DMS79 treated with DMSO at 0.1 percent for 48 hours (cell line): ENCODE data around the gene ABCC9.

Experiments used
- DNase-seq: peaks from one replicate; lab custom pipeline; 2025; lab: John Stamatoyannopoulos, UW

Gene ABCC9

GRCh38 chr12:21940549-21941505 is at the start of gene ABCC9:
ABCC9 (minus strand) TSS chr12:21941426; CDS start chr12:21936674, 4,752 bp downstream.
- no peak for DNase-seq

GRCh38 chr12:21989819-21990412 is 48.7 kb upstream of the ABCC9 start:
- no peak for DNase-seq

GRCh38 chr12:21988619-21989018 is 47.4 kb upstream of the ABCC9 start:
- no peak for DNase-seq

- no peak for DNase-seq
Observed at GRCh38 chr12:21987755-21988154, 46.5 kb upstream of the ABCC9 start.

- DNase-seq: no peak
Observed at GRCh38 chr12:21985155-21985554, 43.9 kb upstream of the ABCC9 start.

GRCh38 chr12:21984375-21984774 is 43.1 kb upstream of the ABCC9 start:
- no peak for DNase-seq

GRCh38 chr12:21983095-21983494 is 41.9 kb upstream of the ABCC9 start:
- DNase-seq: no peak

GRCh38 chr12:21980544-21980943 is 39.3 kb upstream of the ABCC9 start:
- DNase-seq: no peak

- DNase-seq: no peak
Observed at GRCh38 chr12:21975293-21975692, 34.1 kb upstream of the ABCC9 start.

GRCh38 chr12:21973221-21973620 is 32.0 kb upstream of the ABCC9 start:
- DNase-seq: no peak

- no peak for DNase-seq
Observed at GRCh38 chr12:21972055-21972454, 30.8 kb upstream of the ABCC9 start.

GRCh38 chr12:21971344-21971743 is 30.1 kb upstream of the ABCC9 start:
- no peak for DNase-seq

- DNase-seq: no peak
Observed at GRCh38 chr12:21962821-21963220, 21.6 kb upstream of the ABCC9 start.

- DNase-seq: no peak
Observed at GRCh38 chr12:21962236-21962635, 21.0 kb upstream of the ABCC9 start.

GRCh38 chr12:21950649-21951048 is 9.4 kb upstream of the ABCC9 start:
- no peak for DNase-seq

- DNase-seq: no peak
Observed at GRCh38 chr12:21949036-21949435, 7.8 kb upstream of the ABCC9 start.

- DNase-seq: no peak
Observed at GRCh38 chr12:21946983-21947382, 5.8 kb upstream of the ABCC9 start.

- no peak for DNase-seq
Observed at GRCh38 chr12:21945002-21945401, 3.8 kb upstream of the ABCC9 start.

GRCh38 chr12:21942377-21942703 is 1.1 kb upstream of the ABCC9 start:
- no peak for DNase-seq

- no peak for DNase-seq
Observed at GRCh38 chr12:21941506-21942376, 515 bp upstream of the ABCC9 start.

GRCh38 chr12:21939435-21939834 is 1.8 kb downstream of the ABCC9 start:
- no peak for DNase-seq

- no peak for DNase-seq
Observed at GRCh38 chr12:21938879-21939278, 2.3 kb downstream of the ABCC9 start.

- DNase-seq: no peak
Observed at GRCh38 chr12:21934173-21934572, 7.1 kb downstream of the ABCC9 start.
